Stimulated activated naive CD4-positive, alpha-beta T cell (primary cell): ENCODE data around the gene SMC6.

Experiments used
- DNase-seq, 6 experiments: peaks; one replicate each; lab custom pipeline; 2025; lab: John Stamatoyannopoulos, UW

The SMC6 gene

GRCh38 chr2:17765398-17765797, 11.8 kb upstream of the SMC6 start:
- DNase-seq = no peak

- DNase-seq = no peak
Measured at GRCh38 chr2:17763641-17764333, 10.2 kb upstream of the SMC6 start.

GRCh38 chr2:17762451-17762850, 8.8 kb upstream of the SMC6 start:
- no peak for DNase-seq

GRCh38 chr2:17759805-17760204, 6.2 kb upstream of the SMC6 start:
- DNase-seq = no peak

- DNase-seq = no peak
Measured at GRCh38 chr2:17758118-17758517, 4.5 kb upstream of the SMC6 start.

- no peak for DNase-seq
Measured at GRCh38 chr2:17757321-17757720, 3.7 kb upstream of the SMC6 start.

- no peak for DNase-seq
Measured at GRCh38 chr2:17756668-17757067, 3.1 kb upstream of the SMC6 start.

GRCh38 chr2:17754773-17755425, 1.3 kb upstream of the SMC6 start:
- no peak for DNase-seq

GRCh38 chr2:17752892-17753802, 463 bp downstream of the SMC6 start:
- peak in 4 of 6 experiments; percentile 36 to 75 (median 46) for DNase-seq

GRCh38 chr2:17752246-17752645, 1.4 kb downstream of the SMC6 start:
- no peak for DNase-seq

- DNase-seq = no peak
Measured at GRCh38 chr2:17749753-17750438, 3.7 kb downstream of the SMC6 start.

- DNase-seq = no peak
Measured at GRCh38 chr2:17748745-17749144, 4.9 kb downstream of the SMC6 start.

- no peak for DNase-seq
Measured at GRCh38 chr2:17747684-17748452, 5.7 kb downstream of the SMC6 start.

- DNase-seq = no peak
Measured at GRCh38 chr2:17740203-17740602, 13.4 kb downstream of the SMC6 start.

GRCh38 chr2:17736989-17737388, 16.6 kb downstream of the SMC6 start:
- DNase-seq = no peak

- DNase-seq = no peak
Measured at GRCh38 chr2:17735864-17736263, 17.7 kb downstream of the SMC6 start.

GRCh38 chr2:17733599-17733998, 20.0 kb downstream of the SMC6 start:
- no peak for DNase-seq

- no peak for DNase-seq
Measured at GRCh38 chr2:17729880-17730279, 23.7 kb downstream of the SMC6 start.

GRCh38 chr2:17728210-17728609, 25.4 kb downstream of the SMC6 start:
- no peak for DNase-seq

- DNase-seq = peak in 1 of 6 experiments; percentile 18
Measured at GRCh38 chr2:17719562-17720371, 33.8 kb downstream of the SMC6 start.

- DNase-seq = no peak
Measured at GRCh38 chr2:17718689-17719088, 34.9 kb downstream of the SMC6 start.
